Common myeloid progenitor, CD34-positive (primary cell): Measurements from ENCODE around the gene MAPRE3.

ENCODE experiments used
- CTCF ChIA-PET: fragments of 350-600 bp; sonication (Branson Sonifier 250); formaldehyde crosslinking; loops from one replicate; lab custom pipeline; 2021; ENCODE audit warnings: antibody characterized with exemption; lab: Charles Lee
- POLR2A ChIA-PET: fragments of 350-600 bp; sonication (Branson Sonifier 250); formaldehyde crosslinking; loops from one replicate; lab custom pipeline; 2021; ENCODE audit warnings: antibody characterized with exemption; lab: Charles Lee
- DNase-seq, 3 donors: peaks; one replicate each; pipeline versions ENCODE4 v3.0.0 to v3.0.0-alpha.2; 2013
- H3K27ac ChIP-seq, 2 experiments: 1 replicate in 1 of 2; 2 replicates in 1 of 2; pipeline ENCODE4 v1.7.0; 2013; ENCODE audit warnings: inconsistent platforms in 2 of 2, low read length in 2 of 2, mild to moderate bottlenecking in 2 of 2, low read depth in 1 of 2, moderate library complexity in 1 of 2; ENCODE audit not compliant: severe bottlenecking in 2 of 2, insufficient read depth in 1 of 2, poor library complexity in 1 of 2
- H3K27me3 ChIP-seq, 5 experiments: replicated peaks in 2 of 5; 1 replicate in 3 of 5; 2 replicates in 2 of 5; pipeline versions ENCODE4 v1.6.1 to v1.7.0; 2013; ENCODE audit warnings: low read length in 4 of 5, mild to moderate bottlenecking in 2 of 5, moderate library complexity in 2 of 5, inconsistent platforms in 1 of 5; ENCODE audit not compliant: insufficient read depth in 5 of 5, control insufficient read depth in 4 of 5
- H3K36me3 ChIP-seq, 4 experiments: 1 replicate in 2 of 4; 2 replicates in 2 of 4; pipeline versions ENCODE4 v1.6.1 to v1.7.0; 2013; ENCODE audit warnings: low read length in 3 of 4, control low read depth in 1 of 4, mild to moderate bottlenecking in 1 of 4; ENCODE audit not compliant: control insufficient read depth in 4 of 4, insufficient read depth in 4 of 4
- H3K4me1 ChIP-seq, 4 experiments: 1 replicate in 3 of 4; 2 replicates in 1 of 4; pipeline versions ENCODE4 v1.6.1 to v1.7.1; 2013; ENCODE audit warnings: low read length in 3 of 4, mild to moderate bottlenecking in 3 of 4, control low read depth in 1 of 4, inconsistent platforms in 1 of 4, moderate library complexity in 1 of 4; ENCODE audit not compliant: control insufficient read depth in 4 of 4, insufficient read depth in 4 of 4; ENCODE audit errors: control extremely low read depth in 1 of 4
- H3K4me3 ChIP-seq, 7 experiments: 1 replicate in 4 of 7; 2 replicates in 3 of 7; pipeline versions ENCODE4 v1.5.1 to v1.7.0; 2013; ENCODE audit warnings: mild to moderate bottlenecking in 7 of 7, low read length in 6 of 7, moderate library complexity in 6 of 7, inconsistent platforms in 2 of 7, low read depth in 2 of 7, control low read depth in 1 of 7; ENCODE audit not compliant: insufficient read depth in 4 of 7, control insufficient read depth in 1 of 7; ENCODE audit errors: extremely low read depth in 1 of 7
- H3K9me3 ChIP-seq, 5 experiments: 1 replicate in 4 of 5; 2 replicates in 1 of 5; pipeline versions ENCODE4 v1.6.1 to v1.7.1; 2013; ENCODE audit warnings: low read length in 4 of 5, mild to moderate bottlenecking in 2 of 5, inconsistent platforms in 1 of 5, low read depth in 1 of 5, moderate library complexity in 1 of 5; ENCODE audit not compliant: control insufficient read depth in 4 of 5, insufficient read depth in 2 of 5; ENCODE audit errors: control extremely low read depth in 1 of 5
- WGBS: methylation state at CpG from one replicate; pipeline ENCODE4 v1.1.5; 2013; ENCODE audit not compliant: insufficient coverage; 5-methylcytosine and 5-hydroxymethylcytosine counted together

The MAPRE3 gene

GRCh38 chr2:27007416-27008374 is 37.3 kb downstream of the MAPRE3 start:
- no peaks in the 10 kb centered on the region for H3K36me3 ChIP-seq
- DNase-seq, result peak in 2 of 3 donors; percentile 9 to 42
- no peaks in the 10 kb centered on the region for H3K9me3 ChIP-seq
- POLR2A ChIA-PET, result no interaction called here
- H3K27ac ChIP-seq, result peak overlapping the region in 1 of 2 experiments; percentile 78
- 73% methylated on average over 3 of the region's 8 CpGs for WGBS
- no peak overlapping the region for H3K4me3 ChIP-seq
- H3K4me1 ChIP-seq, result no peaks in the 10 kb centered on the region
- peaks cover 0 to 6% (median 0%) of the 10 kb centered on the region in 5 experiments for H3K27me3 ChIP-seq
- CTCF ChIA-PET, result interaction anchor here (0.7 to 2.7 kb wide), 2 partner anchors 9 to 50 kb away, joined by 3 to 15 read pairs; no protein-coding TSS in a partner anchor

- peaks cover 0 to 5% (median 0%) of the 10 kb centered on the region in 5 experiments for H3K27me3 ChIP-seq
- WGBS, result 100% methylated on average over 4 of the region's 4 CpGs
- ChIA-PET POLR2A (interaction anchor here (0.6 kb wide), 1 partner anchor 113 kb away, joined by 3 read pairs; no protein-coding TSS in a partner anchor), CTCF (no interaction called here)
- no peak for DNase-seq
- no peaks in the 10 kb centered on the region for H3K9me3 ChIP-seq
- no peak overlapping the region for H3K27ac ChIP-seq
- H3K4me1 ChIP-seq, result no peaks in the 10 kb centered on the region
- H3K4me3 ChIP-seq, result no peak overlapping the region
- H3K36me3 ChIP-seq, result no peaks in the 10 kb centered on the region
Measured at GRCh38 chr2:27008678-27009077, 38.2 kb downstream of the MAPRE3 start.

- no peaks in the 10 kb centered on the region for H3K9me3 ChIP-seq
- no peak for DNase-seq
- H3K4me3 ChIP-seq, result no peak overlapping the region
- ChIA-PET POLR2A (interaction anchor here (0.6 to 0.7 kb wide), 2 partner anchors 25 to 114 kb away, joined by 3 read pairs; no protein-coding TSS in a partner anchor), CTCF (interaction anchor here (0.8 to 1.1 kb wide), 2 partner anchors 43 to 48 kb away, joined by 3 to 5 read pairs; no protein-coding TSS in a partner anchor)
- no peaks in the 10 kb centered on the region for H3K4me1 ChIP-seq
- H3K27me3 ChIP-seq, result peaks cover 0 to 5% (median 0%) of the 10 kb centered on the region in 5 experiments
- H3K36me3 ChIP-seq, result no peaks in the 10 kb centered on the region
- H3K27ac ChIP-seq, result no peak overlapping the region
Measured at GRCh38 chr2:27009083-27009482, 38.6 kb downstream of the MAPRE3 start.

GRCh38 chr2:27009716-27010115 is 39.3 kb downstream of the MAPRE3 start:
- POLR2A ChIA-PET, result interaction anchor here (0.7 kb wide), 1 partner anchor 26 kb away, joined by 3 read pairs; no protein-coding TSS in a partner anchor
- Histone ChIP-seq H3K27ac (no peak overlapping the region), H3K4me3 (no peak overlapping the region), H3K9me3 (no peaks in the 10 kb centered on the region), H3K27me3 (peaks cover 0 to 5% (median 0%) of the 10 kb centered on the region in 5 experiments), H3K36me3 (no peaks in the 10 kb centered on the region), H3K4me1 (no peaks in the 10 kb centered on the region)
- no peak for DNase-seq
- CTCF ChIA-PET, result interaction anchor here (0.8 to 2.8 kb wide), 3 partner anchors 27 to 48 kb away, joined by 3 to 9 read pairs (median 5); no protein-coding TSS in a partner anchor
- no CpG with 5 or more reads among the region's 2 CpGs for WGBS

- Histone ChIP-seq H3K36me3 (no peaks in the 10 kb centered on the region), H3K27ac (no peak overlapping the region), H3K4me3 (no peak overlapping the region), H3K4me1 (no peaks in the 10 kb centered on the region), H3K27me3 (peaks cover 0 to 5% (median 0%) of the 10 kb centered on the region in 5 experiments), H3K9me3 (no peaks in the 10 kb centered on the region)
- CTCF ChIA-PET, result interaction anchor here (0.9 to 2.8 kb wide), 5 partner anchors 11 to 51 kb away, joined by 3 to 9 read pairs (median 5); no protein-coding TSS in a partner anchor
- POLR2A ChIA-PET, result no interaction called here
- DNase-seq, result peak in 1 of 3 donors; percentile 30
- no CpG with 5 or more reads among the region's 3 CpGs for WGBS
Measured at GRCh38 chr2:27010139-27010538, 39.7 kb downstream of the MAPRE3 start.

GRCh38 chr2:27013738-27014137 is 43.3 kb downstream of the MAPRE3 start:
- peaks cover 0 to 7% (median 0%) of the 10 kb centered on the region in 5 experiments for H3K27me3 ChIP-seq
- H3K27ac ChIP-seq, result no peak overlapping the region
- CTCF ChIA-PET, result interaction anchor here (1.7 to 11.9 kb wide), 3 partner anchors 20 to 167 kb away, joined by 5 to 319 read pairs (median 7); partner anchors contain the start of gene MAPRE3
- peaks cover 0 to 9% (median 6%) of the 10 kb centered on the region in 4 experiments for H3K4me1 ChIP-seq
- POLR2A ChIA-PET, result no interaction called here
- no peak for DNase-seq
- 97% methylated on average over 4 of the region's 4 CpGs for WGBS
- H3K9me3 ChIP-seq, result no peaks in the 10 kb centered on the region
- no peaks in the 10 kb centered on the region for H3K36me3 ChIP-seq
- no peak overlapping the region for H3K4me3 ChIP-seq
